Heart left ventricle (tissue), 16 donors: Measurements from ENCODE around the gene SLAIN1. TPM values are rescaled to one million over a fixed set of nuclear protein-coding genes. Genes with fewer than 3 reads are reported as not detected.

ENCODE experiments used
- ATAC-seq, 4 donors: fragments of 200-7000 bp; cut with Tn5 transposase; one replicate each; pipeline ENCODE4 v1.9.1; 2020 to 2022; ENCODE audit warnings: moderate library complexity in 4 of 4, mild to moderate bottlenecking in 3 of 4, moderate number of reproducible peaks in 1 of 4
- DNase-seq, 5 donors: peaks; one replicate each; pipeline ENCODE4 v3.0.0-alpha.2; 2020
- H3K27ac ChIP-seq, 12 donors: fragments of 200-600 bp; sonication (generic) in 4 of 12; one replicate each; pipeline versions ENCODE4 v1.5.0 to v1.8.0; 2016 to 2022; ENCODE audit warnings: mild to moderate bottlenecking in 2 of 12
- H3K27me3 ChIP-seq, 9 donors: fragments of 200-600 bp; sonication (generic) in 2 of 9; one replicate each; pipeline versions ENCODE4 v1.5.1 to v1.8.0; 2016 to 2022; ENCODE audit warnings: mild to moderate bottlenecking in 3 of 9
- H3K36me3 ChIP-seq, 9 donors: fragments of 200-600 bp; sonication (generic) in 2 of 9; one replicate each; pipeline versions ENCODE4 v1.5.0 to v1.8.0; 2018 to 2022; ENCODE audit warnings: mild to moderate bottlenecking in 2 of 9
- H3K4me1 ChIP-seq, 12 donors: fragments of 200-600 bp; sonication (generic) in 4 of 12; one replicate each; pipeline versions ENCODE4 v1.5.0 to v1.8.0; 2016 to 2022; ENCODE audit warnings: mild to moderate bottlenecking in 3 of 12
- H3K4me3 ChIP-seq, 12 donors: fragments of 200-600 bp; sonication (generic) in 4 of 12; one replicate each; pipeline versions ENCODE4 v1.5.0 to v1.8.0; 2017 to 2022; ENCODE audit warnings: mild to moderate bottlenecking in 9 of 12, moderate library complexity in 4 of 12
- H3K9me3 ChIP-seq, 12 donors: fragments of 200-600 bp; sonication (generic) in 4 of 12; one replicate each; pipeline versions ENCODE4 v1.5.0 to v1.8.0; 2016 to 2022; ENCODE audit warnings: mild to moderate bottlenecking in 1 of 12
- POLR2A ChIP-seq, 2 donors: fragments of 450-650 bp; IDR thresholded peaks; one replicate each; pipeline ENCODE4 v1.6.1; 2017; ENCODE audit warnings: antibody characterized with exemption in 2 of 2, mild to moderate bottlenecking in 2 of 2, moderate library complexity in 2 of 2
- WGBS, 4 donors: extraction: QIAGEN DNeasy Blood & Tissue Kit in 2 of 4; methylation state at CpG; one replicate each; pipeline versions ENCODE4 v1.1.5 to v1.1.7; 2013 to 2018; 5-methylcytosine and 5-hydroxymethylcytosine counted together
- intact Hi-C, 10 donors: fragments of 100-400 bp; cut with DNase I; formaldehyde crosslinking; loops; one replicate each; pipeline versions ENCODE4 v1.11.1 to v1.14.2; 2022
- polyA plus RNA-seq, 2 donors: library from polyadenylated mRNA; stranded (reverse); fragments of 200-250 nt; gene quantifications; one replicate each; pipeline ENCODE4 v1.2.3, GENCODE V29; 2013
- total RNA-seq, 9 donors: library from RNA; depleted of rRNA in 2 of 9; stranded (reverse); fragments of >200 nt in 2 of 9; fragmentation: NEBNext Ultra II Directional in 3 of 9; extraction: Animal tissue kit (Norgen Biotek cat#: 25700) in 3 of 9; gene quantifications; one replicate each; pipeline versions ENCODE4 v1.1.0 to v1.2.4, GENCODE V29; 2016 to 2023
- TF ChIP-seq, protein P1 (sequence below), 12 donors: fragments of 200-600 bp; sonication (generic) in 4 of 12; IDR thresholded peaks; one replicate each; pipeline versions ENCODE4 v1.5.0 to v1.8.0; 2018 to 2022; ENCODE audit warnings: antibody characterized with exemption in 12 of 12, mild to moderate bottlenecking in 5 of 12
- donor health status: ischemic (EF 13 %, LVEDD 7.1; RV severe dilation, severe dysfunction).
- donor health status: healthy with polysubstance abuse.
- donor health status: DM: no; HTN: yes; CAD: no.
- donor health status: DM: no; HTN: no; CAD: no.
- donor health status: ischemic (EF 25% LVEDD 6.9; RV normal size, moderate dysfunction).
- donor health status: ischemic (EF 25% LVEDD 5.7; RV mildly dilated, moderate dysfunction).
- donor health status: healthy.
- donor health status: DM: yes; HTN: yes; CAD: no.
- donor health status: ischemic (EF 35%, LVEDD 5.7; RV mildly dilated, moderate dysfunction).
- donor health status: nonischemic (EF 11% LVEDD 7.7; RV severe dilation, severe dysfunction).
- donor health status: DM: yes; HTN: yes; CAD: no.
- donor health status: PGD.
- donor health status: ischemic (EF 29% LVEDD 5.4; RV normal size, mild dysfunction).
- donor health status: nonischemic (EF 23%, LVEDD 6.1; RV moderate dilation, normal function).

SLAIN1 gene
- total and polyA plus RNA-seq, 11 donors = 2.3 to 14.9 (median 7.0) TPM

DNA sequence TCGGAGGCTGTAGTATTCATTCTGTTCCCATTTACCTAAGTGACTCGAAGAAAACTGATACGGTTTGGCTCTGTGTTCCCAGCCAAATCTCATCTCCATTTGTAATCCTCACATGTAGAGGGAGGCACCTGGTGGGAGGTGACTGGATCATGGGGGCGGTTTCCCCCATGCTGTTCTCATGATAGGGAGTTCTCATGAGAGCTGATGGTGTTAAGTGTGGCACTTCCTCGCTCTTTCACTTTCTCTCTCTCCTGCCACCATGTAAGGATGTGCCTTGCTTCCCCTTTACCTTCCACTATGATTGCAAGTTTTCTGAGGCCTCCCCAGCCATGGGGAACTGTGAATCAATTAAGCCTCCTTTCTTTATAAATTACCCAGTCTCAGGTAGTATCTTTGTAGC is 23.5 kb downstream of the SLAIN1 start:
- intact Hi-C loops = no loop called here
- no peak overlapping the region for H3K4me3 ChIP-seq
- H3K27ac ChIP-seq = no peak overlapping the region
- ATAC-seq = no peak
- DNase-seq = no peak
- no peaks in the 10 kb centered on the region for H3K9me3 ChIP-seq
- no peaks in the 10 kb centered on the region for H3K4me1 ChIP-seq
- peaks cover 0 to 9% (median 0%) of the 10 kb centered on the region in 9 donors for H3K36me3 ChIP-seq
- TF ChIP-seq, protein P1, sequence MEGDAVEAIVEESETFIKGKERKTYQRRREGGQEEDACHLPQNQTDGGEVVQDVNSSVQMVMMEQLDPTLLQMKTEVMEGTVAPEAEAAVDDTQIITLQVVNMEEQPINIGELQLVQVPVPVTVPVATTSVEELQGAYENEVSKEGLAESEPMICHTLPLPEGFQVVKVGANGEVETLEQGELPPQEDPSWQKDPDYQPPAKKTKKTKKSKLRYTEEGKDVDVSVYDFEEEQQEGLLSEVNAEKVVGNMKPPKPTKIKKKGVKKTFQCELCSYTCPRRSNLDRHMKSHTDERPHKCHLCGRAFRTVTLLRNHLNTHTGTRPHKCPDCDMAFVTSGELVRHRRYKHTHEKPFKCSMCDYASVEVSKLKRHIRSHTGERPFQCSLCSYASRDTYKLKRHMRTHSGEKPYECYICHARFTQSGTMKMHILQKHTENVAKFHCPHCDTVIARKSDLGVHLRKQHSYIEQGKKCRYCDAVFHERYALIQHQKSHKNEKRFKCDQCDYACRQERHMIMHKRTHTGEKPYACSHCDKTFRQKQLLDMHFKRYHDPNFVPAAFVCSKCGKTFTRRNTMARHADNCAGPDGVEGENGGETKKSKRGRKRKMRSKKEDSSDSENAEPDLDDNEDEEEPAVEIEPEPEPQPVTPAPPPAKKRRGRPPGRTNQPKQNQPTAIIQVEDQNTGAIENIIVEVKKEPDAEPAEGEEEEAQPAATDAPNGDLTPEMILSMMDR (IDR thresholded peaks at IDR 0.05) = no peak
- TF ChIP-seq POLR2A (IDR thresholded peaks at IDR 0.05) = no peak
- no peaks in the 10 kb centered on the region for H3K27me3 ChIP-seq
- 80 to 86% (median 83%) methylated on average over 5 of the region's 5 CpGs for WGBS, 4 donors

DNA sequence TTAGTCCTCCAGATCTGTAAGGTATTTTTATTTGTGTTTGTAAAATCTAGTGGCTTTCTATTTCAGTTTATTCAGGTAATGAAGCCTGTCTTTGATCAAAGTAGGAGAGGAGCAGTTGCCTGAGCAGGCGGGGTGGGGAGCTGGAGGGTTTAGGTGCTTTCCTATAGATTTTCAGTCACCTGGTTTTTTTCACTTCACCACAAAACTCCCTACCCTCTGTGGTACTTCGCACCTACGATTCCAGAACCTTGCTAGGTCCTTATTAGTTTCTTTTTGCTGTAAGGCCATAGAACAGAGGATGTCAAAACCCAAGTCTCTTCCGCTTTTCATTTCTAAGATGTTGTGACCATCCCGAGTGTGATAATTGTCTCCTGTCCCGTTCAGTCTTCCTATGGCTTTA is 26.6 kb downstream of the SLAIN1 start:
- Histone ChIP-seq H3K27ac (no peak overlapping the region), H3K4me3 (no peak overlapping the region), H3K27me3 (no peaks in the 10 kb centered on the region), H3K36me3 (peaks cover 0 to 9% (median 0%) of the 10 kb centered on the region in 9 donors), H3K9me3 (no peaks in the 10 kb centered on the region), H3K4me1 (peaks cover 0 to 10% (median 5%) of the 10 kb centered on the region in 12 donors)
- no peak for ATAC-seq
- no peak for DNase-seq
- no peak for TF ChIP-seq POLR2A (IDR thresholded peaks at IDR 0.05)
- TF ChIP-seq, protein P1 (IDR thresholded peaks at IDR 0.05) = no peak
- WGBS, 4 donors = 81 to 95% (median 91%) methylated on average over 6 of the region's 6 CpGs
- intact Hi-C loops = no loop called here

DNA sequence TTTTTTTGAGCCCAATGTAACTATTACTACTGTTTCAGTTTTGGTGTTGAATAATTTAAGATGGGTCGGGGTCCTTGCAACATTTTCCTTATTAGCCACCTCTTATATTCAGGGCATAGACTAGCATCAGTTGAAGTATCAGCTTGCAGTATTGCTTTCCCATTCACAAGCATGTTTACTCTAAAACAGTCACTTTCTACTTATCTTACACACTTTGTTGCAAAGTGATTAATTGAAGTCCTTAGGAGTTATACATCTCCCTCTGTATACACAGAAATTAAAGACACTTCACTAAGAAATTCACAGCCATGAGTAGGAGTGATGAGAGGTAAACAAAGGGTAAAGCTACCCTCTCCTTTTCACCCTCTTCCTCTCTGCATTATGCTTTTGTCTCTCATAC is 27.6 kb downstream of the SLAIN1 start:
- DNase-seq (no peak), ATAC-seq (no peak)
- WGBS, 4 donors = 67 to 89% (median 84%) methylated on average over 1 of the region's 1 CpG

DNA sequence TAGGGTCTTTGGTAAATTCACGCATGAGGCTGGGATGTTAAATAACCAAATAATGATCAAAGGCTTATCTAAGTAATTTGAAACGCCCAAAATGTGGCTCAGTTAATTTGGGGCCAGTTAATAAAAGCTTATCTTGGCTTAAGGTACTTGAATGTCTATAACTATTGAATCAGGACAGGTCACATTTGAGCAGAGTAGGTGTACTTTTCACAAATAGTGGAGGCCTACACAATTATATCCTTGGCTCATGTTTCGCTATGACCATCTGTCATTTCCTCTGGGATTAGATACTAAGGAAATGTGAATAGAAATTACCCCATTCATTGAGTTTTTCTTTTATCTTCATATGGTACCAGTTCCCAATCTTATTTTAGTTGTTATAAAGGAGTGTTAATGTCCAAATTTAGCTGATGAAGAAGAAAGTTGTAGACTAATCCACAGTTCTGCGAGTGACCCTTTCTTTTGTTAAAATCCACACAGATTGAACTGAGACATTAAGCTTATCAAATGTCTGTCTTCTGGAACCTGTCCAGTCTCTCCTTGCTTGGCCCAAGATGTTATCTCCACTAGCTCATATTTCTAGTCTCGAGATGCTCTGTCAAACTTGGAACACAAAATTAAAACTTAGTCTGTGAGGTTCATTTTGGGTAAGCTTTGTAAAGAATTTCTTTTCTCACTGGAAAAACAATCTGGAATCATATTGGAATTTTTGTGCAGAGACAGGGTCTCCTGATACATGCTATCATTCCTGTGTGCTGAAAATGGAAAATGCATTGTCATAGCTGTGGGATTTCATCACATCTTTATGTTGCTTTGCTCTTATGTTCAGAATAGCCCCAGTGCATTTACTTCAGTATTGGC is 31.0 kb downstream of the SLAIN1 start:
- Histone ChIP-seq H3K4me3 (no peak overlapping the region), H3K27me3 (no peaks in the 10 kb centered on the region), H3K36me3 (peaks cover 0 to 3% (median 0%) of the 10 kb centered on the region in 9 donors), H3K27ac (peak overlapping the region in 1 of 12 donors; percentile 3), H3K9me3 (no peaks in the 10 kb centered on the region), H3K4me1 (peaks cover 0 to 21% (median 6%) of the 10 kb centered on the region in 12 donors)
- no peak for DNase-seq
- no peak for ATAC-seq
- intact Hi-C loops = no loop called here
- WGBS, 4 donors = 55 to 66% (median 60%) methylated on average over 5 of the region's 5 CpGs
- TF ChIP-seq POLR2A (IDR thresholded peaks at IDR 0.05) = no peak
- TF ChIP-seq, protein P1 (IDR thresholded peaks at IDR 0.05) = no peak

More for the DNA sequence above, 27.6 kb downstream of the SLAIN1 start:
- H3K4me3 ChIP-seq = no peak overlapping the region
- TF ChIP-seq, protein P1 (IDR thresholded peaks at IDR 0.05) = no peak
- TF ChIP-seq POLR2A (IDR thresholded peaks at IDR 0.05) = no peak
- H3K36me3 ChIP-seq = peaks cover 0 to 9% (median 0%) of the 10 kb centered on the region in 9 donors
- intact Hi-C loops = no loop called here
- no peak overlapping the region for H3K27ac ChIP-seq
- no peaks in the 10 kb centered on the region for H3K9me3 ChIP-seq
- H3K27me3 ChIP-seq = no peaks in the 10 kb centered on the region
- peaks cover 0 to 19% (median 6%) of the 10 kb centered on the region in 12 donors for H3K4me1 ChIP-seq
